Amniotic epithelial cell (primary cell): ENCODE data around the gene PWWP2B.

Source experiments
- DNase-seq: peaks from one replicate; pipeline ENCODE4 v3.0.0-alpha.2; 2010; ENCODE audit warnings: low read depth

Gene PWWP2B

DNA sequence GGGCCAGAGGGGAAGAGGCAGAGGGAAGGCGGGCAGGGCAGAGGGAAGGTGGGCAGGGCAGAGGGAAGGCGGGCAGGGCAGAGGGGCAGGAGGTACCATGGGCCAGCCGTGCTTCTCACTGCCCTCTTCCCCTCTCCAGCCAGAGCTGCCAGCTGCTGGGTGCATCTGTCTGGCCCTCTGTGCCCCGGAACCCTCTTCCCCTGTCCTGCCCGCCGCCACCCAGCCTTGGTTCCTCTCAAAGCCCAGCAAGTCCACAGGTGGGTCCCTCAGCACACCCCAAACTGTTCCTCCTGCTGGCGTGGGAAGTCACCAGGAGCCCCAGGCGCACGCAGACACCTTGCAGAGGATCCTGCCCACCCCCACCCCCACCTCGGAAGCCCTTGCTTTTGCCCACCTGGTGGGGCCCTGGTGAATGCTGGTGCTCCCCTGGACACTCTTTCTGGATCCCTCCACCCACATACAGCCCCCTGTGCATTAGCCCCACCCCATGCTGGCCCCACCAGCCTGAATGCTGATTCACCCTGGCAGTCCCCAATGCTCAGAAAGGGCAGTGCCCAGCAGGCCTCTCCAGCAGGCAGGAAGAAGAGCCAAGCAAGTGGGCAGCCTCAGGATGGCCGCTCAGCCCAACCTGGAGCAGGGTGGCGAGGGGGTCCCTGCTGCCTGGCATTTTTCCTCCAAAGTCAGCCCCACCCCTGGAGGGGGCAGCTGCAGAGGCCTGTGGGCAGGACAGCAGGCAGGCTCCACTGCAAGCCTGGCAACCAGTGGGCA is 1.9 kb upstream of the PWWP2B start:
- DNase-seq, result no peak

DNA sequence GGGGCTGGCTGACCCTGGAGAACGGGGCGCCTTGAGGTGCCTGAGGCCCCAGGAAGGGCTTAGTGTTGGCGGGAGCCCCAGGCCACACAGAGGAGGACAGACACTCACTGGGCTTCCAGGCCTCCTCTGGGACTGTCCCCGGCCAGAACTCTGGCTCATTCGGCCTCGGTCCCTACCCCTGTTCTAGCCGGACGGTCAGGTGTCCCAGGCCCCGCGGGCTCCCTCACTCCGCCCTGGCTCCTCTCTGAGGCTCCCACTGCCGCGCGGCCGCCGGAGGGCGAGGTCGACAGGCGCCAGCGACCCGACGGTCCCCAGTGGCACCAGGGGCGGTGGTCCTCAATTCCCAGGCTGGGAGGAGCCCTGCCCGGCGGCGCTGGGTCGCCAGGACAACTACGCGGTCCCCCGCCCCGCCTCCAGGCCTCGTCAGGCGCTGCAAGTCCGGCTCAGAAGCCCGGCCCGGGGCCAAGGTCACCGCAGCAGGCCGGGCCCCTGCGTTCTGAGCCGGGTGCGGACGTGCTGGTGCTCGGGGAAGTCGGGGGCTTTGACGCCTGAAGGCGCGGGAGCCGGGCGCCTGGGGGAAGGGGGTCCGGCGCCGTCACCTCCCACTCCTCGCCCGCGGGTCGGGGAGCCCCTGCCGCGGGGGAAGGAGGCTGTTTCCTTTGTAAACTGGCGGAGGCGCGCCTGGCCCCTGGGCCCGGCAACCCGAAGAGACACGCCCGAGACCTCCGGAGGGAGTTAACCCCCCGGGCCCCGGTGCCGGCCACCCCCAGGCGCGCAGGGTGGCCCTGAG is 1.1 kb upstream of the PWWP2B start:
- DNase-seq, result no peak

DNA sequence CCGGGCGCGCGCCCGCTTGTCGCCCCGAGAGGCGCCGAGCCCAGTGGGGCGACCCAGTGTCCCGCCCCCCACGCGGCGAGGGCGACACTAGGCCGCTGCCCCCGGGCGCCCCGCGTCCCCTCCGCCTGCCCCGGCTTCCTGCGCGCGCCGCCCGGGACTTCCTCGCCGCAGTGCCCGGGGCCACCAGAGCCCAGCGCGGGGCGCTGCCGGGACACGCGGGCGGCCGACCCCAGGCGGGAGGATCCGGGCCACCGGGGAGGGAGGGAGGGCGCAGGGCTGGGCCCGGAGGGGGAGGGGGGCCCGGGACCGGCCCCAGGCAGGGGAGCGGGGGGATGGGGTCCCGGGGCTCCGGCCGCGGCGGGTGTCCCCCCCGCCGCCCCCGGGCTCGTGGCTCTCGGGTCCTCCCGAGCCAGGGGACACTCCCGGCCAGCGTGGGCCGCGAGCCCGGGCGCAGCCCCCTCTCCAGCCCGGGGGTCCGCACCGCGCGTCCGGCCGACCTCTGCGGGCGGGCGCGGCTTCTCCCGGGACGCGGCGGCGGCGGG is 435 bp upstream of the PWWP2B start:
- no peak for DNase-seq

DNA sequence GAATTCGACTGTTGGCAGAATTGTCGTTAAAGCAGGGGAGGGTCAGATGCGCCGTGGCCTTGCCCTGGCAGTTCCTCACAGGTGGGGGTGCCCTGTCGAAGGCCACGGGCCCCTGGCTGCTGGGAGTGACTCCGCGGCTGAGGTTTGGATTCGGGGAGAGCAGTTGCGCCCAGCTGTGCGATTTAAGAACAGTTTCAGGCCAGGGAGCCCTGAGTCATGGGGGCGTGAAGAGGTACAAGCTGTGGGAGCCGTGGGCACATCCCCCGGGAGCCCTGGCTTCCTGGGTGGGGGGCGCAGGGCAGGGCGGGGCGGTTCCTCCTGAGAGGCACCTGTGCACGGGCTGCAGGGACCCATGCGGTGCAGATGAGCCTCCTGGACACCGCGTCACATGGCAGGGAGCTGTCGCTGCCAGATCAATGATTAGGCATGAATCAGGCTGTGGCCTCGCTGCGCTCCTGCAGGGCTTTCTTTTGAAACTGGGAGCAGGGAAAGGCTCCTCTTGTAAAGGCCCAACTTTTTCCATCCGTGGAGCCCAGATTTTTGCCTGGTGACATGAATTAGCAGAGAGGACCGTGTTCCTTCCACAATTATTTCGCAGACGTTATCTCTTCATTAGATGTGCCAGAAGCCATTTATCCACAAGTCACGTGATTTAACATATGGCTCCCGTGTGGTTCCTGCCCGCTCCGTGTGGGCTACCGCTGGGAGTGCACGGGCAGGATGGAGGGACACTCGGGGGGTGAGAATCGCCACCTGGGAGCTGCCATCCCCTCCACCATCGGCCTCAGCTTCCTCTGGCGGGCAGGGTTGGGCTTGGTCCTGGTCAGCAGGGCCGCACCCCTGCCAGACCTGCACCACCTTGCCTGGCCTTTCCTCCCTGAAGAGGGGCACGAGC is 918 bp downstream of the PWWP2B start:
- no peak for DNase-seq

DNA sequence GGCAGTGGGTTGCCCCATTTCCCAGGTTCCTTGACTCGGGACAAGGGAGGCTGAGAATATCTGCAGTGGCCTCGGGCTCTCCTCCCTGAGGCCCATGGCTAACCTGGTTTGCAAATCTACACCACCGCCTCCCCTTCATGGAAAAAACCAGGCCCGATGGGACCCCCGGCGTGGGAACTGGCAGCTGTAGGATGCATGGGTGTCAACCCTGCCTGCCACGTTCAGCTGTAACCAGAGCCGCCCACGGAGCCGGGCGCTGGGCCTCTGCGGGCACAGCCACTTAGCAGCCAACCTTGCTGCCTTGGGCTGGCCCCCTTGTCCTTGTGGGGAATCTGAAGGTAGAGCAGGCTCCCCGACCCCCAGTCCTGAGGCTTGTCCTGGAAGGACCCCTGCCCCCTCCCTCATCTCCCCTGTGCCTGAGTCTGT is 1.6 kb downstream of the PWWP2B start:
- DNase-seq, result no peak

DNA sequence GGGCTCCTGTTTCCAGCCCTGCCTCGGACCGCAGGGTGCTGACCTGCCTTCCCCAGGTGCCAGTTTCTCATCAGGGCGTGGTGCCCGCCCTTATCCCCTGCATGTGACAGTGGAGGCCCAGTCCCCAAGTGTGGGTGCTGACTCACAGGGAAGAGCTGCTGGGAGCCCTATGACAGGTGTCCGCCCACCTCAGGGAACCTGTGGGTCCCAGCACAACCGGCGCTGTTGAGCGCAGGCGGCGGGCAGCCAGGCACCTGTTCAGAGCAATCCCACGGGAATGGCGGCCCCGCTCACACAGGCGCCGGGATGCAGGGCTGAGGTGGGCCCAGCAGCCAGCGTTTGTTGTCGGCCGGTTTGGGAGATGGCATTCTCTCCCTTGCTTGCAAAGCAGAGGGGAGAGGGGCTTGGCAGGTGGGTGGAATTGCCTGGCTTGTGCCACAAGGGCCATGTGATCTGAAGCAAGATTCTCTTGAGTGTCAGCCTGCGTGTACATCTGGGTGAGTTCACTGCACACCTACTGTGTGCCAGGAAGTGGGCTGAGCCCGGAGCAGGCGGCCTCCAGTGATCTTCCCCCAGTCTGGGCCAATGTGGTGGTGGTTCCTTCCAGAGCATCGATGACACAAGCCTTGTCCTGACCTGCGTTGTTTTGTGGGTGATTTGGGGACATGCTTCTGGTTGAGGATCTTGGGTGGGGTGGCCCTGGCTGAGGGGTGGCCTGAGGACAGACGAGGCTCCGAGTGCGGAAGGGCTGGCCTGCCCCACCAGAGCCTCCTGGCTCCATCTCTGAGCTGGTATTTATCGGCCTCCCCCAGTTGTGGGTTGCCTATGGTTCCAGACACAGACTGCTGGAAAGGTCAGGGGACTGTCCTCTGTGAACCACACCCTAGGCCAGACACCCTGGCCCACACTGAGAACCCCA is 2.4 kb downstream of the PWWP2B start:
- DNase-seq, result no peak

DNA sequence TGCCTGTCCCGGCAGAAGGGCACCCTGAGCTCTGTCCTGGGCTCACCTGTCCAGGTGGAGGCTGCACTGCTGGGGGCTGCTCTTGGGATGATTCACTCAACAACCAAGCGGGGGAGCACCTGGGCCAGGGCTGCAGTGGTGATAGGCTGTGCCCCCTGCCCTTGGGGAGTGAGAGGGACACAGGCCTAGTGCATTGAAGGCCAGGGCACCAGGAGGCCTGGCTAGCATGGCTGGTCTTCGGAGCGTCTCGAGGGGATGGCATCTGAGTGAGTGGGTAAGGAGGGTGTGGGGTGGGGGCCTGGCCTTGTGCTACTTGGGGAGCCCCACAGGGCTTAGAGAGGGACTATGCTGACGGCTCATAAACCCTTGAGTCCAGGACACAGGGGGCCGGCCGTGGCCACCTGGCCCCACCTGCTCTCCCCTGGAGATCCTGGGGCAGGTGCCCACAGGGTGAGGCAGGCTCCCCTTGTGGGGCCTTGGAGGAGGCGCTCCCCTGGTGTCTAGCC is 3.1 kb downstream of the PWWP2B start:
- no peak for DNase-seq

DNA sequence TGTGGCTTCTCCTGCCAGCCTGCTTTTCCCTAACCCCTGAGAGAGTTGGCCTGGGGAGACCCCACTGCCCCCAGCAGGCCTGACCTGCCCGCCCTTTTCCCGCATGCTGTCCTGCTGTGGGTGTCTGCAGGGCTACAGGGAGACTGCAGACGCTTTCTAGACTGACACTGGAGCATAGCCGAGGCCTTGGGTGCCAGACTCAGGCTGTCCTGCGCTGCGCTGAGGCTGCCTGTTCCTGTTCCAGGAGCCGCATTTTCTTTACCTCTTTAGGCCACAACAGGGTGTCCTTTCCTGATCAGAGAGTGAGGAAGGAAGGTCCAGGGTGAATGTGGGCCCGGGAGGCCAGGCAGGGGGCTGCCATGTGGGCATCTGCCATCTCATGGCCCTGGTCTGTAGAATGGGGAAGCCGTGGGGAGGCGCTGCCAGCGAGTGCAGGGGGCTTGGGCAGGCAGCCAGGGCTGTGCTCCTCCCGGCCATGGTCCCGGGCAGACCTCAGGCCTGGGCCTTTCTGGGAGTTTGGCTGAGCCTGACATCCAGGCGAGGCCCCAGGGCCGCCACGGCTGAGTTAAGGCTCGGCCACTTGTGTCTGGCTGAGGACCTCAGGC is 3.6 kb downstream of the PWWP2B start:
- no peak for DNase-seq

DNA sequence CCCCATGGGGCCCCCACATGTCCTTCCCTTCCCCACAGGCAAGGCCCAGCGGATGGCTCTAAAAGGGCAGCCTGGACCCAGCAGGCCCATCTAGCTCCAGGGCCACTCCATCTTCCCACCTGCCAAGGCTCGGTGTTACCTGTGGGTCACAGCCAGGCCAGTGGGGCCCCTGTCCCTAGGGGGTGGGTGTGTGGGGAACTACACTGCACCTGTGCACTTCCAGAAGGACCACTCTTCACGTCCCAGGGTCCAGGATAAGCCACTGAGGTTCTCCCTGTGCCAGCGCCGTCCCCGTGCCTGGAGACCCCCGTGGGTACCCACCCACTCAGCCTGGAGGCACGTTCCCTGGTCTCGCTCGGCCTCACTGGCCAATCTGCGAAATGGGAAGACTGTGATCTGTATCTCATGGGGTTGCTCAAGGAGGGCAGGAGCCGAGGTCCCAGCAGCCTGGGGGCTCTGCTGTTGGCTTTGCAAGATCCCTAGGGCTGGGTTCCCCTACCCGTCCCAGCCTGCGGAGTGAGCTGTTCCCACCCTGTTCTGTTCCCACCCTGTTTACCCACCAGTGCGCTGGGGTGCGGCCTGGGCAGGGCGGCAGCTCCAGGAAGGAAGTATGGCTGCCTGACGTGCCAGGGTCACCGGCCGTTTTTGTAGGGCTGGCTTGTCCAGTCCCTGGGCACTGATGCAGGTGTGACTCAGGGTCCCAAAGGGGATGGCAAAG is 4.6 kb downstream of the PWWP2B start:
- DNase-seq, result no peak

DNA sequence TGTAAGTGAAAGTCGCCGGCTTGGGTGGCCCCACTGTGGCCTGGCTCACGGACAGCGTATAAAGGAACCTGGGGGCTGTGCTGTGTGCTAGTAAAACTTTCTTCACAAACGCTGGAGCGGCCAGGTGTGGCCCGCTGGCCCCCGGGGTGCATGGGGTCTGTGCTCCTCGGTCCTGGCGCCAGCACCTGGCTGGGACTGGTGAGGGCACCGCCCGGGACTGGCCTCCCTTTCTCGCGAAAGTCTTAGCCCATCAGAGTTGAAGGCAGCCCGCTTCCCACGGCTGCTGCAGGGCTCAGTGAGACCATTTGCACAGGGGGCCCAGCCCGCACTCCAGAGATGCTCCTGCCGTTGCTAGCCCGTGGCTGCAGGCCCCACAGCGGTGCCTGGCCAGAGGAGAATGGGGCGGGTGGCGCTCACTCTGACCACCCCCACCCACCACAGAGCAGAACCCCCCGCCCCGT is 5.8 kb downstream of the PWWP2B start:
- no peak for DNase-seq

DNA sequence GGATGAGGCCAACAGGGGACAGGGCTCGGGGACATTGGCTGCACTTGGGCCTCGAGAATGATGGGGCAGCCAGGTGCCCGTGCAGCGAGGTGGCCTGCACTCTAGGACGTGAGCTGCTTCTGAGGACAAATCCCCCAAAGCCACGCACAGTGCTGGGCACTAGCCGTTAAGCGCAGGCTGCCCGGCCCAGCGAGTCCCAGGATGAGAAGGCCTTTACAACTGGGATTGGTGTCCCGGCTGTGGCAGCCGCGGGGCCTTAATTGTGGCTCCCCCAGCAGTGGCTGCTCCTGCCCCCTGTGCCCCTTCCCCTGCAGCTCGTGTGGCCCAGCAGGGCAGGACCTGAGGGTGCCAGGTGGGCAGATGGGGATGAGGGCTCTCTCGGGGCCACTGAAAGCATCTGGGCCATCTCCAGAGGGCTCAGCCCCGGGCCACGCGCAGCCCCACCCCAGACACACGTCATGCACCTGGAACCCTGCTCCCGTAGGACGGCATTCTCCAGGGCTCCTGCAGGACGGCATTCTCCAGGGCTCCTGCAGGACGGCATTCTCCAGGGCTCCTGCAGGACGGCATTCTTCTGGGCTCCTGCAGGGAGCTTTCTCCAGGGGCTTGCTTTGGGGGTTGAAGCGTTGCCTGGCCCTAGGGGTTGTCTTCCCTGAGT is 6.6 kb downstream of the PWWP2B start:
- no peak for DNase-seq

DNA sequence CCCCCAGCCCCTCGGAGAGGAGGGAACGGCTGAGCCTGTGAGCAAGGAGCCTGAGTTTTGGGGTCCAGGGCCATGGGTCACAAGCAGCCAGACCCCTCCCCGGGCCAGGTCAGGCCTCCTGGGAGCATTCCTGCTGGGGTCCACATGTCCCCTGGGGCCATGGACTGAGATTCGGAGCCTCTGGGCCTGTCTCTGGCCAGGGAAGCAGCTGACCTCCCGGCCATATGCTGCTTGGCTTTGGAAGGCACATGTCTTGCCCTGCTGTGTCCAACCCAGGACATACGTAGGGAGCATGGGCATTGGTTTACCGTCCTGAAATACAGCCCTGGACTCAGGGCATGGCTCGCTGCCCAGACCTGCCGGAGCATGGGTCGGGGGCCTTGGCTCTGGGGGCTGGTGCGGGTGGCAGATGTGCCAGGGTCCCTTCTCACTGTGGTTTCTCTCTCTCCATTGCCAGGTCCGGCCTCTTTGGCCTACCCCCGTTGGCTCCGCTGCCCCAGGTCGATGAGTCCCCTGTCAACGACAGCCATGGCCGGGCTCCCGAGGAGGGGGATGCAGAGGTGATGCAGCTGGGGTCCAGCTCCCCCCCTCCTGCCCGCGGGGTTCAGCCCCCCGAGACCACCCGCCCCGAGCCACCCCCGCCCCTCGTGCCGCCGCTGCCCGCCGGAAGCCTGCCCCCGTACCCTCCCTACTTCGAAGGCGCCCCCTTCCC is 7.3 kb downstream of the PWWP2B start:
- DNase-seq, result no peak

DNA sequence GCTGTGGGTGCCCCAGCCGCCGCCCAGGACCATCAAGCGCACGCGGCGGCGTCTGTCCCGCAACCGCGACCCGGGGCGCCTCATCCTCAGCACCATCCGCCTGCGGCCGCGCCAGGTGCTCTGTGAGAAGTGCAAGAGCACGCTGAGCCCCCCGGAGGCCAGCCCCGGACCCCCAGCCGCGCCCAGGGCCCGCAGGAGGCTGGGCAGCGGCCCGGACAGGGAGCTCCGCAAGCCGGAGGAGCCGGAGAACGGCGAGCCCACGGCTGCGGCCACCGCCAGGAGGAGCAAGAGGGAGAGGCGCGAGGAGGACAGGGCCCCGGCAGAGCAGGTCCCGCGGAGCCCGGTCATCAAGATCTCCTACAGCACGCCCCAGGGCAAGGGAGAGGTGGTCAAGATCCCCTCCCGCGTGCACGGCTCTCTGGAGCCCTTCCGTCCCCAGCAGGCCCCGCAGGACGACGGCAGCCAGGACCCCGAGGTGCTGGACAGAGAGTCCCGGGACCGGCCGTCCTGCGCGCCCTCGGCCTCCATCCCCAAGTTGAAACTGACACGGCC is 8.0 kb downstream of the PWWP2B start:
- no peak for DNase-seq

DNA sequence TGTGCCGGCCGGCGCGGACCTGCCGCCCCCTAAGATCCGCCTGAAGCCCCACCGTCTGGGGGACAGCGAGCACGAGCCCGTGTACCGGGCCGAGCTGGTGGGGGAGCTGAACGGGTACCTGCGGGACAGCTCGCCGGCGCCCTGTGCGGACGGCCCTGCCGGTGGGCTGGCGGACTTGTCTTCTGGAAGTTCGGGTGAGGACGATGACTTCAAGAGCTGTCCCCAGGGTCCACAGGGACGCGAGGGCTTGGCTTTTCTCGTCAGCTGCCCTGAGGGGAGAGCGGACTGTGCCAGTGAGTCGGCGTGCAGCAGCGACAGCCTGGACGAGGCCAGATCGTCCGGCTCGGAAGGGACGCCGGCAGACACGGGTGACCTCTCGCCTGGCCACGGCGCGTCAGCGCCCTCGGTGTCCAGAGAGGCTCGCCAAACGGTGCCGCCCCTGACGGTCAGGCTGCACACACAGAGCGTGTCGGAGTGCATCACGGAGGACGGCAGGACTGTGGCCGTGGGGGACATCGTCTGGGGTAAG is 8.5 kb downstream of the PWWP2B start:
- DNase-seq, result no peak

DNA sequence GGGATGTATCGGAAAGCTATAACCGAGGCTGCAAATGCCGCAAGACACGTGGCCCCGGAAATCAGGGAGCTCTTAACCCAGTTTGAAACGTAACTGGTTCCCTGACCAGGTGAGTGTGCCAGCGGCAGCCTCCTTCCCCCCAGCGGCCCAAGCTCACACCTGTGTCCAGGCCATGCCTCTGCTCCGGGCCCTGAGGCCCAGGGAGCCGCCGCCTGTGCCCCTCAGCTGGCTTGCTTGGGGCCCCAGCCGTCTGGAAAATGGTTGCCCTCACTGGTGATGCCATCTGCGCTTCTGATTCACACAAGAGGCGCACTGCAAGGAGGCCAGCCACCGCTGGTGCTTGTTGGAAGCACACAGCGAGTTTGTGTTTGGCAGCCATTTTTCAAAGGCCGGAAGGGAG is 9.2 kb downstream of the PWWP2B start:
- no peak for DNase-seq

DNA sequence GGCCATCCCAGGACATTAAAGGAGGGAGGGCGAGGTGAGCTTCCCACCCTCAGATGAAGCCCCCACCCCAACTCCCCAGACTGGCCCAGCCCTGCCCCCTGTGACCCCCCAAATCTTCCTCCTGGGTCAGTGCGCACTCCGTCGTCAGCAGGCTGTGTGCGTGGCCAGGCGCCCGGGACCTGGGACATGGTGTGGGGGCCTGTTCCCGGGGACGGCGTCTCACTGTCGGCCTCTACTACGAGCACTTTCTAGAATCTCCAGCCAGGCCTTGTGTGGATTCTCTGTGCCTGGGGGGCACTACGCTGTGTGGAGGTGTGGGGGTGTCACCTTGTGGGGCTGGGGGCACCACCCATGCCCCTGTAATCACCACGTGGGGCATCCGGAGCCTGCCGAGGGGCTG is 9.8 kb downstream of the PWWP2B start:
- no peak for DNase-seq

DNA sequence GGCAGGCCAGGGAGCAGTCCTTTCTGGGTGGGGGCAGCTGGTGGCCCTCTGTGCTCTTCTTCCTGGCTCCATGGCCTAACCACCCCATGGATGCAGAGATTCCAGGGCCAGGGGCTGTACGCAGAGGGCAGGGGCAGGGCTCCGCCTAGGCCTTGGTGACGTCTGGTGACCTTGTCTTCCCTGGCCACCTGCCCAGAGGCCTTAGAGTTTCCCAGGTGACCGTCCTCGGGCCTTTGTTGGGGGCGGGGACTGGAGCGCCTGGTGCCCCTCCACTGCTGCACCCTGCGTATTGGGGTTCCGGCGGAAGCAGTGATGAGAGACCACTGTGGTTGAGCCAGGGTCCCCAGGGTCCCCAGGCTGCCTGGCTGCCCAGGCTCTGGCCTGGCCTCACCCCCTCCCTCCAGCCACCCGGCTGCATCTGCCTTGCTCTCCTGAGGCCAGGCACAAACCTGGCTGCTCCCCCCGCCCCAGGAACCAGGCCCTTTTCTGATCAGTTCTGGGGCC is 10.3 kb downstream of the PWWP2B start:
- DNase-seq, result no peak

DNA sequence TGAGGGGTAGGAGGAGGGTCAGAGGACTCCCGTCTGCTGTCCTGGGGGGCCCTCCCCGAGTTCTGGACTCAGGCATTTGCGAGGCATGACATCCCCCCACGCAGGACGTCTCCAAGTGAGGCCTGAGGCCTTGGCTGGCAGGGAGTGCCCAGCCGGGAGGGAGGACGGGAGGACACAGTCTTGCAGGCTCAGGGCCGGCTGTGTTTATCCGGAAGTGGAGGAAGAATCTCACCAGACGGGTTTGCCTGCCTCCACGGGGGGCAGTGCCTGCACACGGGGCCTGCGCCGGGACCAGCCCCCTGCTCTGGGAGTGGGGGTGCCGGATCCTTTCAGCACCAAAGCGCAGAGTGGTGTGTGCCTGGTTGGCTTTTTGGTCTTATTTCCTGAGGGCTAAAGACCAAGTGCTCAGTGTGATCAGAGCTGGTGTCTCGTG is 10.9 kb downstream of the PWWP2B start:
- DNase-seq, result peak; percentile 65
